Inferior parietal cortex (tissue), 1 donor: Measurements from ENCODE around the gene TBC1D14.
A peak's percentile ranks its signal among the peaks of the same experiment; 100 is the strongest.

Experiments
- DNase-seq: peaks from one replicate; pipeline ENCODE4 v3.0.0-alpha.2; 2016; ENCODE audit errors: extremely low spot score

Gene TBC1D14

DNA sequence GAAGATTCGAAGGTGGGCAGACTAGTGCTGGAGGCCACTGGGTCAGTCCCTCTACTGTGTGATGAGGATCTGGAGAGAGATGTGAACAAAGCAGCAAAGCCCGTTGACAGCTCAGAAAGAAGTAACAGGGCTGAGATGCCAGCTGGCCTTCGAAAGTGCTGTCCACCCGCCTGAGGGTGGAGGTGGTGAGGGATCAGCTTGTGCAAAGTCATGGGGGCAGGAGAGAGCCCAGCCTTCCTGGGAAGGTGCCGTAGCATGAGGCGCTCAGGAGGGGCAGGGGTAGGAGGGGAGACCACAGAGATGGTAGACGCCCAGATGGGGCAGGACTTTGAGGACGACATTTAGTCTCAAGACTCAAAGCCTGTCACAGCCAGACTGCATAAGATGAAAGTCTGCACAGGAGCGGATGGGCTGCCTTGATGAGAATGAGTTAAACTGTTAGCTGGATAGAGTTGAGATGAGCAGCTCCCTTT lies 19.7 kb downstream of the TBC1D14 start:
- DNase-seq, result no peak

DNA sequence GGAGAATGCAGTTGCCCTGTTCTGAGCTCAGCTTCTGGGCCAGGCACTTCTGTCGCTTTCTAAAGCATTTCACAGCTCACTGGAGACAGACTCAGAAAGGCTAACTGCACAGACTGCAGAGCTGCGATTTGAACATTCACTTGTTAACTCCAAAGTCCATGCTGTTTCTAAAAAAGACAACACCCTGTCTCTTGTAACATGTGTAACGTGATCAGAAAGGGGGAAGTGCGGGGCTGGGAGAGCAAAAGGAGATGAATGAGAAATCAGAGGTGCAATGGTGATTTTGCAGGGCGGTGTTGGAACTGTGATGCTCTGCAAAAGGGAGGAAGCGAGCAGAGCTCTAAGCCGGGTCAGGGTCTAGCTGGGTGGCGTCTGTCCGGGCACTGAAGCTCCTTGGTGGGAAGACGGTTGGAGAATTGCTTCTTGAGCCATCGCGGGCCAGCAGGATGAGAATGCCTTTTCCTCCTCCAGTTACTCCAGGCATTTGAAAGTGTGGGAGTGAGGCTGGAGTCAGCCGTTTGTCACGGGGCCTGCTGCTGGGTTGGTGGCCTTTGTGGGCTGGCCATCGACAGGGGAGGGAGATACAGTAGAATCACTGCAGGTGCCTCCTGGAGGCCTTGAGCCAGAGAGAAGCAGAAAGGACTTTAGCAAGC lies 20.3 kb downstream of the TBC1D14 start:
- no peak for DNase-seq

DNA sequence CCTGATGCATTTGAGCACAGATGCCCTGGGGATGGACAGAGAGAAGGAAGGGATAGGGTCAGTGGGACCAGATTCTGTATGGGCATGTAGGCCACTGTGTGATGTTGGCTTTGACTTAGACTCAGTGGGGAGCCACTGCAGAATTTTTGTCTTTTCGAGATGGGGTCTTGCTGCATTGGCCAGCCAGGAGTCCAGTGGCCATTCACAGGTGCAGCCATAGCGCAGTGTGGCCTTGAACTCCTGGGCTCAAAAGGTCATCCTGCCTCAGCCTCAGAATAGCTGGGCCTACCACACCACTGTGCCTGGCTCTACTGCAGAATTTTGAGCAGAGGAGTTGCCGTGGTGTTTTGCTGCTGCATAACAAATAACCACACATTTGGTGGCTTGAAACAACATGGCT lies 22.8 kb downstream of the TBC1D14 start:
- no peak for DNase-seq

DNA sequence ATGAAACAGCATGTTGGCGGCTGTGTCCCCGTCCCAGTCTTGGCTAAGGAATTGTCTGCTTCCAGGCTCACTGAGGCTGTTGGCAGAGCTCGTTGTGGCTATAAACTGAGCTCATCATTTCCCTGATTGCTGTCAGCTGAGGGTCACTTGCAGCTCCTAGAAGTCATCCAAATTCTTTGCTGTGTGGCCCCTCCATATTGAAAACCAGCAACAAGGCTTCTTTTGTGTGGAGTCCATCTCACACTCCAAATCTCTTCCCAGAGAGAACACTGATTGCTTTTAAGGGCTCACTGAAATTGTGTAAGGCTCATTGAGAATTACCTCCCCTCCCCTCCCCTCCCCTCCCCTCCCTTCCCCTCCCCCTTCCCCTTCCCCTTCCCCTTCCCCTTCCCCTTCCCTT lies 23.3 kb downstream of the TBC1D14 start:
- no peak for DNase-seq

DNA sequence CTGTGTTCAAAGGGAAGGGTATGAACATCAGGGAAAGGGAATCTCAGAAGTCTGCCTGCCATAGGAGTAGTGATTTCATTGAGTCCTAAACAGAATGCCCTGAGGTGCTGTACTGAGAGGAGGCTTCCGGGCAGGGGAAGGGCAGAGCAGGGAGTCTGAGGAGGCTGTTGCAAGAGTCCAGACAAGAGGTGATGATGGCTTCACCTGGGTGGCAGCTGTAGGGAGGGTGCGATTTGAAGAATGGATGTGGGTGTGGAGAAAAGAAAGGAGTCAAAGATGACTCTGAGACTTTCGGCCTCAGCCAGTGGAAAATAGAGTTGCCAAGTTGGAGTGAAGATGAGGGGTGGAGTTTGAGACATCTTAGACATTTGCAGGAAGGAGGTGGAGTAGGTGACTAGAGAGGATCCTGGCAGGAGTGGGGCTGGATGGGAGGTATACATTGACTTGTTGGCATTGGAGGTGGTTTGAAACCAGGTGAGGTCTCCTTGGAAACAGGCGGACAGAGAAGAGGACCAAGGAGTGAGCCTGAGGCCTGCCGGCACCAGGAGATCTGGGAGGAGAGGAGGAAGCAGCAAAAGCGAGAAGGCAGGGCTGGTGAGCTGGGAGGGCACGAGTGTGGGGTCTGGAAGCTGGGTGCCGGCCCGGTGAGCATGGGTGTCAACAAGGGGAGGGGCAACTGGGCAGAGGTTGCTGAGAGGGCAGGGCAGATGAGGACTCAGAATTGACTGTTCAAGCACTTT lies 24.2 kb downstream of the TBC1D14 start:
- no peak for DNase-seq

DNA sequence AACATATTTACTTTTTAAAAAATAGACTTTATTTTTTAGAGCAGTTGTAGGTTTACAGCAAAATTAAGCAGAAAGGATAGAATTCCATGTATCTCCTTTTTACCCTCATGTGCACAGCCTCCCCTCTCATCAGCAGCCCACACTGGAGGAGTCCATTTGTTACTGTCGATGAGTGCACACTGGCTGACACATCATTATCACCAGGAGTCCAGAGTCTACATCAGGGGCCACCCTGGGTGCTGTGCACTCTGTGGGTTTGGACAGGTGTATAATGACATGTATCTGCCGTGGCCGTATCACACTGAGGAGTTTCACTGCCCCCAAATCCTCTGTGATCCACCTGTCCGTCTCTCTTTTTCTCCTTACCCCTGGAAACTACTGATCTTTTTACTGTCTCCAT lies 26.3 kb downstream of the TBC1D14 start:
- no peak for DNase-seq

DNA sequence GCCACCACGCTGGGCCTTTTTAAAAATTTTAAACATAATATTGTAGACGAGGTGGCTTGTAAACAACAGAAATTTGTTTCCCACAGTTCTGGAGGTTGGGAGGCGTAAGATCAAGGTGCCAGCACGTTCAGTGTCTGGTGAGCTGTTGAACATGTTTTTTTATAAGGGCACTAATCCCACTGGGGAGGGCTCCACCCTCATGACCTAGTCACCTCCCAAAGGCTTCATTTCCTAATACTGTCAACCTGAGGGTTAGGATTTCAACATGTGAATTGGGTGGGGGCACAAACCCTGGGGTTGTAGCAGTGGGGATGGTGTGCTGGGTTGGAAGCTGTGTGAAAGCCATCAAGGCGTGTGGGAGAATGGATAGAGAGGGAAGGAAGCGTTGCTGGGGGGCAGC lies 27.6 kb downstream of the TBC1D14 start:
- DNase-seq, result no peak

DNA sequence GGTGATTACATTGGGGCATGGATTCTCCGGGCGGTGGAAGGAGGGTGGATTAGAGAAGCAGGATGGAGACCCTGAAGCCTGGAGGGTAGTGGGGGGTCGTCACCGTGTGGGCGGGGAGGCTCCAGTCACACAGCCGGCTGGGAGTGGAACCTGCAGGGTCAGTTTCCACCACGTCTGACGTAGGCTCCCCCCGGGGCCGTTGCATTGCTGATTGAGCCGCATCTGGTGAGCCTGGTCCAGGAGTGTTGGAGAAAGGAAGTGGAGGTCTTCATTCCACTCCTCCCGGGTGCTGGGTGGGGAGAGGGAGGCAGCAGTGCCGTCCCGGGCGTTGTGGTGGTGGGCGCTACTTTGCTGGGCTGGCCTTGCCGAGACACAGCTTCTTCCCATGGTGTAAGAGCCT lies 28.1 kb downstream of the TBC1D14 start:
- no peak for DNase-seq

DNA sequence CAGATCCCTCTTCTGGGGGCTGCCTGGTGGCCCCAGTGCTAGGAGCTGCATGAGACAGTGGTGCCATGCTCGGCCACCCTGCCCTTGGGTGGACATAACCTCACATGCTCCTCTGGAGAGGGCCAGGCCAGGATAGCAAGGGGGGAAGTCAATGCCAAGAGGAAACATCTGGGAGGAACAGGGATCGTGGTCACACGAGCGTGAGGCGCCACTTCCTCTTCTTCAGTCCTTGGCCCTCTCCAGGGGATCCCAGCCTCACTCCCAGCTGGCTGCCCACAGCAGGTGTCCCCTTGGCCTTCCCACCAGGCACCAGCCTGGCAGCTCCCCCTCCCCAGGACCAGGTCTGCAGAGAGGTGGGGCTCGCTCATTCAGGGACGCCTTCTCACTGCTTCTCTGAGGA lies 28.6 kb downstream of the TBC1D14 start:
- DNase-seq, result no peak

DNA sequence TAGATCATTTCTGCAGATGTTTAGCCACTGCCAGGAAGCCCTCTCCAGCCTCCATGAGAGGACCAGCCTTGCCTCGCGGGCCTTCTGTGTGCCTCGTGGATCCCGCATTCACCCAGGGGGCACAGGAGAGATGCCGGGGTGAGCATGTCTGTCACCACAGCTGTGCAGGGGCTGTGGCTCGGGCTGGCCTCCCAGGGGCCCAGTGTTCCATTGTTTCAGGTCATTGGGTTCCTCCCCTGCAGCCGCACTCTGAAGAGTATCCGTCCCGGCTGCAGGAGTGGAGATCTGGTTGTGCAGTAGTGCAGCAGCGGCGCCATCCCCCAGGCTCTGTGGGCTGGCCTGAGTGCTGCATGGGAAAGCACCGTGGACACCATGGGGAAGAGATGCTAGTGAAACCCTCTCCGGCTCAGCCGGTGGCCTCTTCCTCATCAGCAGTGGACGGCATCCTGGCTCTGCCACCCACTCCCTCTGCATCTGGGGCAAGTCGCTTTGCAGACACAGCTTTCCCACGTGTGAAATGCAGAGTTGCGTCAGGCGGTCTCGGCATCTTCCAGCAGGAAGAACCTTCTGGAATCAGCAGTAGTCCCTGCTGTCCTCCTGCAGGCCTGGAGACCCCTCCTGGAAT lies 29.1 kb downstream of the TBC1D14 start:
- DNase-seq, result no peak

DNA sequence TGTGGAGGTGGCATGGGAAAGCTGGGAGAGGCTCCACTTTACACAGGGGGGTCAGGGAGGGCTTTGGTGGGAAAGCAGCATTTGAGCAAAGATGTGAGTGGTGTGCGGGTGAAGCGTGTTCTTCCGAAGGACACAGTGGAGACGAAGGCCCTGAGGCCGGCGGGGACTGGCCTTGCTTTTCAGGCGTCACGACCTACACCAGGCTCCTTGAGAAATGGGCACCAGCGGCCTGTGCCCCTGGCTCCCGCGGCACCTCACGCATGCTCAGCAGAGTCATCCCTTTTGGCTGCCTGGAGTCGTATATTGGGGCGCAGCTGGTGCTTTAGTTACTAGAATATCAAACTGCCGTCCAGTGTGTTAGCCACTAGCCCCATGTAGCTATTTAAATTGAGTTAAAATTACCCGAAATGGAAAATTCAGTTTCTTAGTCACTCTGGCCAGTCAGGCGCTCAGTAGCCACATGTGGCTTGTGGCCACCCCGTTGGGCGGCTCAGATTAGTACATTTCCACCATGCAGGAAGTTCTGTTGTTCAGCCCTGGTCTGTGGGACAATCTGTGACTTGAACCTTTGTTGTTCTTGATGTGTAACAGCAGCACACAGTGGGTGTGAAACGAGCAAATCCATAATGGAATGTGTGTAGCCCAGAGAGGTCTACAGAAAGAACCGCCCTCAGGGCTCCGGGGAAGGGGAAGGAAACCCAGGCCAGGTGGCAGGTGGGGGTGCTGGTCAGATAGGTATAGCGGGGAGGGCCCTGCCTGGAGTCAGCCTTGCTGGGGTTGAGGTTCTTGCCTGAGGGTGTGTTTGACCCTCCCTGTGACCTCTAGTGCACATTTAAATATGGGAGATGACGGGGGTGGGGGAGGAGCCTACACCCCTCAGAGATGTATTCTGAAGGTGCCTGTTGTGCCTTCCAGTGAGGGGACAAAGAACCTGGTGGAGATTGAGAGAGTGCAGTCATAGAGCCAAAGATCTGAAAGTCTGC lies 30.4 kb downstream of the TBC1D14 start:
- DNase-seq, result no peak

DNA sequence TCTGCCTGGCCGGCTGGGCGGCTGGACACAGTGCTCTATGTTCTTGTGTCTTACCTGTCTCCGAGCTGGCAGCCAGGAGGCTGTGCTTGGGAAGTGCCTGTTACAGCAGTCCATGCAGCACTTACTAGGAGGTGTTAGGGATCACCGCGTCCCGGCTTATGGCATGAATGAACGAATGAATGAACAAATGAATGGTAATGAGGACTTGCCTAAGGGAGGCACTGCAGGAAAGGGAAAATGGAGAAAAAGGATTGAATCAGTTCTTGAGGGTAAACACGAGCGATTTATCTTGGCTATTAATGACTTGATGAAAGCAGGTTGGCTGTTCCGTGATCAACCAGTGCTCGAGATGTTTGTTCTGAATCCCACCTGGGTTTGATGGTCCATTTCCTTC lies 31.1 kb downstream of the TBC1D14 start:
- DNase-seq, result no peak

DNA sequence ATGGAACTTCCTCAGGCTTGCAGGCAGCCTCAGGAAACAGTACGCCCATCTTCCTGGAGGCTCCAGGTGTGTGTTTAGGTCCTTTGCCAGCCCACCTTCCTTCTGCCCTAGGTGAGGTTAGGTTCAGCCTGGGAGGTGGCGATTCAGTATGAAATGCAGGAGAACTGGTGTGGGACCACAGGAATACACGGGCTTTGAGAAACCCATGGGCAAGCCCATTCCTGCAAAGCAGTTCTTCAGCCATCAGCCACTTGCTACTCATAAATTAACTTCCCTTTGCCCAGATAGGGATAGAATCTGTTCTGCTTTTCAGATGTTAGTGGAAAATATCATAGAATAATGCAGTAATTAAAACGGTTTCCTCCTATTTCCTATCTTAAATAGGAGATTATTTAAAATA lies 32.2 kb downstream of the TBC1D14 start:
- DNase-seq, result no peak

DNA sequence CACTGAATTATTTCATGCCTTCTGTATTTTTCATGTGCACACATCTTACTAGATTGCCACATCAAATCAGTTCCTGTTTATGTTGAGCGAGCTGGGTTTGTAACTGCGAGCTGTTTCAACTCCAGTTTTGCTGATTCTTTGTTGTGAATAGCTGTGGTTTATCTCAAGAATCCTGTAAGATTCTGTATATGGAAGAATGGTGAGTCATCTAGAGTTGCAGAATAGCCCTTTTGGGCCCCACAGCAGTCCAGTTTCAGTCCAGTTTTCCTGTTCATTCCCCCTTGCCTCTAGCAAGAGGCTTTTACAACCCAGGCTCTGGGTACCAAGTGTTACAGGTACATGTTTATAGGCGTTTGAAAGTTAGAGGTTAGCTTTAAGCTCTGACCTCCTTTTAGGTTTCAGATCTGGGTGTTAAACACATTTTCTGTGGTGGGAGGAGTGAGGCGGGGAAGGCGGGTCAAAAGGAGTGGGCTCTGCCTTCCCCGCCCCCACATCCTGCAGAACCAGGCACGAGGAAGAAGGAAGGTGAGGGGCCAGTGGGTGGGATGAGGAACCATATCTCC lies 32.7 kb downstream of the TBC1D14 start:
- peak; percentile 63 for DNase-seq

DNA sequence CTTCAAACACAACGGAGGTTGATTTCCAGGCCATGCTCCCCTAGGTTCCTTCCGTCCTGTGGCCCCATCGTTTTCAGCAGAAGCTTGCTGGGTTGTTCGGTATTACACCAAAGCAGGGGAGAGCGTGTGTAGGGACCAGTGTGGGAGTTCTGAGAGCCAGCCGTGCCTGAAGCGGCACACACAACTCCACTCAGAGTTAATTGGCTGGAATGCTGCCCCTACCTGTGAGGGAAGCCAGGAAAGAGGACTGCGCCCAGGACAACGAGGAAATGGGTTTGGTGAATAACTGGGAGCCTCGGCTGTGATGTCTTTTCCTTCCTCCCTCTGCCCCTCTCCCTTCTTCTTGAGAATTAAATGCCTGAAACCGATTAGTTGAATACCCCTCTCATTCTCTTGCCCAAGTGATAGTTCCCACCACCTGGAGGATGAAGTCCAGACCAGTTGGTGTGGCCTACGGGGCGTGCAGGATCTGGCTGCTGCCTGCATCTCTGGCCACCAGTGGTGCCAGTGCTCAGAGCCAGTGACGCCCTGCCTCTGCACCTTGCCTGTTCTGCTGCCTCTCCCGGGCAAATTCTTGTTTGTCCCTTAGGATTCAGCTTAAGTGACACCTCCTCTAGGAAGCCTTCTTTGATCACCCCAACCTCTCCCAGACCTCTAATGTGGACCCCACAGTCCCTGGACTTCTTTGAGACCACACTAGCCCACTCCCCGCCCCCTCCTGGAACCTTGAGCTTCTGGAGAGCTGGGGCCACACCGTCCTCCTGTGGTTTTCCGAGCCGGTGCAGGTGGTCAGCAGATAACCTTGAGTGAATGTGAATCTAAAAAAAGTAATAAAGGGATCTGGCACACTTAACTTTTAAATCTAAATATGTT lies 33.6 kb downstream of the TBC1D14 start:
- no peak for DNase-seq

DNA sequence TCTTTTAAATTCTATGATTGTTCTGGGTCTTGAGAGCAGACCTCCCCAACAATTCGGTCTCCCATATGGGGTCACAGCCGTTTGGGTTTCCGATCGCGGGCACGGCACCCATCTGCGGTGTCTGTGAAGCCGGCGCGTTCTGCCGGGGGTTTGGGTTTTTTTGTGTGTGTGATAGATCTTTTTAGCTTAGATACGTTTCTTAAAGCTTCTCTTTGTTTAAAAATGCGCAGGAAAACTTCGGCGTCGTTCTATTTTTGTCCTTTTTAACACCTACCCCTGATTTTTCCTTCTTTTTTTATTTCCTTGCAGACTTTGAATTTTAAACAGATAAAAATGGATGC lies 34.2 kb downstream of the TBC1D14 start:
- no peak for DNase-seq

DNA sequence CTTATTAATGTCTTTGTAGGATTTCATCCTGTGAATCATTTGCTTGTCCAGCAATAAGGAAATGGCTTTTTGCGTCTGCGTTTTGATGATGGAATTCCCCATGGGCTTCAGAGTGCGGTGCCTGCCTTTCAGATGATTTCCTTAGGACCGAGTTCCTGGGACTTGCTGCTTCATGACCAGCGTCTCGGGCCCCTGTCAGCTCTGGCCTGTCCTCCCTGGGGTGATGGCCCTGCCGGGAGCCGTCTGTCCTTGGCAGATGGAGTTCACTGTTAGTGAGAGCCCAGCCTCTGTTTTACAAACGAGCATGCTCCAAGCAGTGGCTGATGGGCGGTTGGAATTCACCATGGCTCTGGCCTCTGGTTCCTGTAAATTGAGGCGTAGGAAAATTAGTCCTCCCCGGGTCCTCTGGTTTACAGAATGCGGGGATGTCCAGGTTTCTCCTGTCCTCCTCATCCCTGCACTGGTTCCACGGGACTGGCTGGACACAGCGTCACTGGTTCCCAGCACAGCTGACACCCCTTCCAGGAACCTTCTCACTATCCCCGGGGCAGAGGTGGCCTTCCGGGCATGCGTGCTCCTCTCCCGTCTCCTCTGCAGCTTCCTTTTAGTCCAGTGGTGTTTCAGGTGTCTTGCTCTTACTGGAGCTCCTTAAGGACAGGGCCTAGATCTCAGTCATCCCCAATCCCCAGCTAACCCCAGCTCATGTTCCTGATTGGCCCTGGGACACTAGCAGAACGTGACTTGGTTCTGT lies 34.9 kb downstream of the TBC1D14 start:
- no peak for DNase-seq

DNA sequence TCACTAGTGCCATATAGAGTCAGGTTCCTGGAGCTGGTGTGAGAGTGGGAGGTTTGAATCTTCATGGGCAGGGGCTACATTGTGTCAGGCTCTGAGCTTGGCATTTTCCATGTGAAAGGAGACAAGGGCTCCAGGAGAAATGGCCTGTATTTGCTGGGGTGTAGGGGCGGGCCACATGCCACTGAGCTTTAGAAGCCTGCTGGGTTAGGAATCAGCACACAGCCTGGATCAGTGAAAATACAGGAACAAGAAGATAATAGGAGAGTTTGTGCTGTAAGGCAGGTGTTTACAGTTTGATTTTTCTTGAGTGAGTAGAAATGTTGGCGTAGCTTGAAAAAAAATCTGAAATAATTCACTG lies 35.4 kb downstream of the TBC1D14 start:
- no peak for DNase-seq

DNA sequence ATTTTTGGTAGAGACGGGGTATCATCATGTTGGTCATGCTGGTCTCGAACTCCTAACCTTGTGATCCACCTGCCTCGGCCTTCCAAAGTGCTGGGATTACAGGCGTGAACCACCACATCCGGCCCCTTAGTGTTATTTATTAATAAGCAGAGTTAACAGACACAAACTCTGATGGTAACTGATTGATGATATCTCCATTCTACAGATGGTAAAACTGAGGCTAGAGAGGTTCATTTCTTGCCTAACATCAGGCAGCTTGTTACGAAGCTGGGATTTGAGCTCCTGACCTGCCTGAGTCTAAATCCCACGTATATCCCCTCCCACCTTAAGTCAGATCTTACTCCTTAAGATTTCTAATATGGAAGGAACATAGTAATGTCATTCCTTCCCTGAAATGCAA lies 36.9 kb downstream of the TBC1D14 start:
- DNase-seq, result no peak

DNA sequence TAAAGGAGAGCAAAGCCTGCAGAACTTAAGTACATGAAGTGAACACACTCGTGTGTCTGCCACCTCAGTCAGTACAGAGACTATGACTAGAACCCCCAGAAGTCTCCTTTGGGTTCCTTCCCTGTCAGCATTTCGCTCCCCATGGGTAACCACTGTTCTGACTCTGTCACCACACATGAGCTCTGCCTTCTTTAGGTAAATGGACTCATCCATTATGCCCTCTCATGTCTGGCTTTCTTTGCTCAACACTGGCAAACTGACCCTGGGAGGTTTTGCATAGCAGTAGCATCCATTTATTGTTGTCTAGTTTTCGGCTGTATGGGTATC lies 38.5 kb downstream of the TBC1D14 start:
- DNase-seq, result no peak
